Liver (tissue), 9 donors: ENCODE data around the gene KAT2A. TPM values are rescaled to one million over a fixed set of nuclear protein-coding genes. Genes with fewer than 3 reads are reported as not detected.

ENCODE experiments used
- DNase-seq: peaks from one replicate; pipeline ENCODE4 v3.0.0-alpha.2; 2017; ENCODE audit warnings: low spot score
- H3K27ac ChIP-seq, 2 donors: one replicate each; pipeline ENCODE4 v1.7.0; 2013; ENCODE audit warnings: inconsistent platforms in 2 of 2, low read length in 2 of 2, control low read depth in 1 of 2, low read depth in 1 of 2, mild to moderate bottlenecking in 1 of 2
- H3K27me3 ChIP-seq, 4 donors: one replicate each; pipeline versions ENCODE4 v1.6.1 to v1.7.0; 2013; ENCODE audit warnings: low read length in 3 of 4, inconsistent platforms in 1 of 4, mild to moderate bottlenecking in 1 of 4, moderate library complexity in 1 of 4; ENCODE audit not compliant: control insufficient read depth in 4 of 4, insufficient read depth in 4 of 4
- H3K36me3 ChIP-seq, 4 donors: one replicate each; pipeline versions ENCODE4 v1.6.1 to v1.7.0; 2013; ENCODE audit warnings: low read length in 3 of 4, mild to moderate bottlenecking in 3 of 4, low read depth in 1 of 4, moderate library complexity in 1 of 4; ENCODE audit not compliant: control insufficient read depth in 4 of 4, insufficient read depth in 3 of 4
- H3K4me1 ChIP-seq, 4 donors: one replicate each; pipeline versions ENCODE4 v1.6.1 to v1.7.0; 2013; ENCODE audit warnings: low read length in 3 of 4, mild to moderate bottlenecking in 3 of 4, moderate library complexity in 1 of 4; ENCODE audit not compliant: control insufficient read depth in 4 of 4, insufficient read depth in 4 of 4
- H3K4me3 ChIP-seq, 3 donors: one replicate each; pipeline versions ENCODE4 v1.6.1 to v1.7.0; 2013; ENCODE audit warnings: low read length in 3 of 3, control low read depth in 1 of 3, low read depth in 1 of 3, mild to moderate bottlenecking in 1 of 3
- H3K9ac ChIP-seq, 2 donors: one replicate each; pipeline ENCODE4 v1.7.0; 2013; ENCODE audit warnings: low read length in 2 of 2, mild to moderate bottlenecking in 2 of 2, moderate library complexity in 2 of 2, control low read depth in 1 of 2, low read depth in 1 of 2
- H3K9me3 ChIP-seq, 4 donors: one replicate each; pipeline versions ENCODE4 v1.6.1 to v1.7.0; 2013; ENCODE audit warnings: low read length in 3 of 4; ENCODE audit not compliant: control insufficient read depth in 4 of 4
- ATF3 ChIP-seq: IDR thresholded peaks from 2 replicates; pipeline ENCODE4 v1.6.1; 2016; ENCODE audit warnings: antibody characterized with exemption
- CTCF ChIP-seq: fragments of 150-350 bp; IDR thresholded peaks from 2 replicates; pipeline ENCODE4 v1.5.1; 2017; ENCODE audit warnings: improper control_type of control experiment, low read depth, low read length; ENCODE audit not compliant: missing input control
- EGR1 ChIP-seq, 2 donors: IDR thresholded peaks; 2 replicates each; pipeline ENCODE4 v1.6.1; 2016 to 2018; ENCODE audit warnings: antibody characterized with exemption in 2 of 2, low read depth in 2 of 2
- FOXA1 ChIP-seq: IDR thresholded peaks from 2 replicates; pipeline ENCODE4 v1.6.1; 2016; ENCODE audit warnings: antibody characterized with exemption
- FOXA2 ChIP-seq: IDR thresholded peaks from 2 replicates; pipeline ENCODE4 v1.6.1; 2016; ENCODE audit warnings: antibody characterized with exemption
- GABPA ChIP-seq, 2 donors: IDR thresholded peaks in 1 of 2; conservative IDR thresholded peaks in 1 of 2; 2 replicates each; pipeline ENCODE4 v1.6.1; 2016; ENCODE audit warnings: antibody characterized with exemption in 2 of 2, mild to moderate bottlenecking in 1 of 2, moderate library complexity in 1 of 2
- HNF4A ChIP-seq, 2 donors: conservative IDR thresholded peaks; 2 replicates each; pipeline ENCODE4 v1.6.1; 2016; ENCODE audit warnings: antibody characterized with exemption in 2 of 2, mild to moderate bottlenecking in 2 of 2
- HNF4G ChIP-seq: IDR thresholded peaks from 2 replicates; pipeline ENCODE4 v1.6.1; 2016; ENCODE audit warnings: antibody characterized with exemption
- JUND ChIP-seq, 2 donors: IDR thresholded peaks; 2 replicates each; pipeline ENCODE4 v1.6.1; 2016; ENCODE audit warnings: antibody characterized with exemption in 2 of 2
- MAX ChIP-seq: IDR thresholded peaks from 2 replicates; pipeline ENCODE4 v1.6.1; 2016; ENCODE audit warnings: antibody characterized with exemption
- NR2F2 ChIP-seq: IDR thresholded peaks from 2 replicates; pipeline ENCODE4 v1.6.1; 2016; ENCODE audit warnings: antibody characterized with exemption
- RAD21 ChIP-seq, 2 donors: IDR thresholded peaks; 2 replicates each; pipeline ENCODE4 v1.6.1; 2016; ENCODE audit warnings: antibody characterized with exemption in 2 of 2, mild to moderate bottlenecking in 2 of 2
- REST ChIP-seq: IDR thresholded peaks from 2 replicates; pipeline ENCODE4 v1.6.1; 2016; ENCODE audit warnings: antibody characterized with exemption, mild to moderate bottlenecking
- RXRA ChIP-seq, 2 donors: IDR thresholded peaks; 2 replicates each; pipeline ENCODE4 v1.6.1; 2017 to 2018; ENCODE audit warnings: antibody characterized with exemption in 2 of 2, mild to moderate bottlenecking in 1 of 2
- SP1 ChIP-seq: IDR thresholded peaks from 2 replicates; pipeline ENCODE4 v1.6.1; 2018; ENCODE audit warnings: antibody characterized with exemption, mild to moderate bottlenecking
- TAF1 ChIP-seq: conservative IDR thresholded peaks from 2 replicates; pipeline ENCODE4 v1.6.1; 2016; ENCODE audit warnings: antibody characterized with exemption, mild to moderate bottlenecking
- YY1 ChIP-seq: IDR thresholded peaks from 2 replicates; pipeline ENCODE4 v1.6.1; 2016; ENCODE audit warnings: antibody characterized with exemption, mild to moderate bottlenecking
- ZBTB33 ChIP-seq: IDR thresholded peaks from 2 replicates; pipeline ENCODE4 v1.6.1; 2016; ENCODE audit warnings: antibody characterized with exemption
- WGBS: extraction: QIAGEN DNeasy Blood & Tissue Kit; methylation state at CpG from one replicate; pipeline ENCODE4 v1.1.7; 2013; 5-methylcytosine and 5-hydroxymethylcytosine counted together
- polyA plus RNA-seq, 2 donors: library from polyadenylated mRNA; stranded (reverse) in 1 of 2; unstranded in 1 of 2; fragments of 200-250 nt in 1 of 2; fragments of >200 nt in 1 of 2; fragmentation: Nextera tagmentation in 1 of 2; extraction: Ambion mirVana in 1 of 2; gene quantifications; one replicate each; pipeline versions ENCODE4 v1.2.1 to v1.2.3, GENCODE V29; 2013 to 2015
- total RNA-seq, 2 donors: library from RNA; depleted of rRNA; stranded (reverse); fragments of >200 nt; gene quantifications; one replicate each; pipeline ENCODE4 v1.2.3, GENCODE V29; 2014
- donor health status: healthy.
- donor health status: healthy.
- donor health status: healthy.
- donor health status: healthy.
- donor health status: healthy.

Gene KAT2A
- total and polyA plus RNA-seq, 4 donors = 5.1 to 14.4 (median 9.6) TPM

GRCh38 chr17:42077755-42078154, 43.4 kb downstream of the KAT2A start:
- Histone ChIP-seq H3K4me1 (no peaks in the 10 kb centered on the region), H3K27me3 (no peaks in the 10 kb centered on the region), H3K4me3 (no peak overlapping the region), H3K27ac (no peak overlapping the region), H3K9ac (no peak overlapping the region), H3K9me3 (no peaks in the 10 kb centered on the region), H3K36me3 (no peaks in the 10 kb centered on the region)
- 95% methylated on average over 5 of the region's 5 CpGs for WGBS
- no peak for DNase-seq
- TF ChIP-seq EGR1 (IDR thresholded peaks at IDR 0.05; ENCODE audit: low read depth in 2 of 2) (no peak), MAX (no peak), HNF4A (conservative IDR thresholded peaks at IDR 0.05) (no peak), JUND (IDR thresholded peaks at IDR 0.05) (no peak), YY1 (no peak), NR2F2 (no peak), GABPA (IDR thresholded peaks at IDR 0.05 in 1 of 2, conservative IDR thresholded peaks at IDR 0.05 in 1 of 2) (no peak), FOXA2 (no peak), FOXA1 (no peak), ATF3 (no peak), REST (no peak), SP1 (no peak)

- no peaks in the 10 kb centered on the region for H3K27me3 ChIP-seq
- no peak overlapping the region for H3K27ac ChIP-seq
- no peaks in the 10 kb centered on the region for H3K9me3 ChIP-seq
- 90% methylated on average over 4 of the region's 4 CpGs for WGBS
- H3K9ac ChIP-seq = no peak overlapping the region
- TF ChIP-seq RAD21 (IDR thresholded peaks at IDR 0.05) = no peak
- TF ChIP-seq FOXA2 = no peak
- no peak for TF ChIP-seq MAX
- TF ChIP-seq ATF3 = no peak
- no peak for TF ChIP-seq GABPA (IDR thresholded peaks at IDR 0.05 in 1 of 2, conservative IDR thresholded peaks at IDR 0.05 in 1 of 2)
- no peak for TF ChIP-seq HNF4A (conservative IDR thresholded peaks at IDR 0.05)
- no peak for TF ChIP-seq EGR1 (IDR thresholded peaks at IDR 0.05; ENCODE audit: low read depth in 2 of 2)
- no peak for TF ChIP-seq NR2F2
- no peak for TF ChIP-seq ZBTB33
- no peak for TF ChIP-seq RXRA (IDR thresholded peaks at IDR 0.05)
- TF ChIP-seq HNF4G = no peak
- TF ChIP-seq CTCF = no peak
- TF ChIP-seq REST = no peak
- TF ChIP-seq TAF1 = no peak
- TF ChIP-seq SP1 = no peak
- TF ChIP-seq FOXA1 = no peak
- no peak for TF ChIP-seq YY1
- TF ChIP-seq JUND (IDR thresholded peaks at IDR 0.05) = no peak
- H3K4me1 ChIP-seq = peaks cover 0 to 5% (median 4%) of the 10 kb centered on the region in 4 donors
- no peak for DNase-seq
- no peaks in the 10 kb centered on the region for H3K36me3 ChIP-seq
- H3K4me3 ChIP-seq = no peak overlapping the region
Measured at GRCh38 chr17:42076797-42077559, 44.2 kb downstream of the KAT2A start.
